Right hindlimb (tissue), 1 donor: Measurements from ENCODE around the gene STING1.
"Not testable (repeated sequence)": the region's sequence is repeated elsewhere in the genome, so short reads cannot be mapped to it uniquely, and the experiment has no call there.

Experiments
- DNase-seq: peaks from one replicate; pipeline ENCODE4 v3.0.0-alpha.2; 2018

The STING1 gene

DNA sequence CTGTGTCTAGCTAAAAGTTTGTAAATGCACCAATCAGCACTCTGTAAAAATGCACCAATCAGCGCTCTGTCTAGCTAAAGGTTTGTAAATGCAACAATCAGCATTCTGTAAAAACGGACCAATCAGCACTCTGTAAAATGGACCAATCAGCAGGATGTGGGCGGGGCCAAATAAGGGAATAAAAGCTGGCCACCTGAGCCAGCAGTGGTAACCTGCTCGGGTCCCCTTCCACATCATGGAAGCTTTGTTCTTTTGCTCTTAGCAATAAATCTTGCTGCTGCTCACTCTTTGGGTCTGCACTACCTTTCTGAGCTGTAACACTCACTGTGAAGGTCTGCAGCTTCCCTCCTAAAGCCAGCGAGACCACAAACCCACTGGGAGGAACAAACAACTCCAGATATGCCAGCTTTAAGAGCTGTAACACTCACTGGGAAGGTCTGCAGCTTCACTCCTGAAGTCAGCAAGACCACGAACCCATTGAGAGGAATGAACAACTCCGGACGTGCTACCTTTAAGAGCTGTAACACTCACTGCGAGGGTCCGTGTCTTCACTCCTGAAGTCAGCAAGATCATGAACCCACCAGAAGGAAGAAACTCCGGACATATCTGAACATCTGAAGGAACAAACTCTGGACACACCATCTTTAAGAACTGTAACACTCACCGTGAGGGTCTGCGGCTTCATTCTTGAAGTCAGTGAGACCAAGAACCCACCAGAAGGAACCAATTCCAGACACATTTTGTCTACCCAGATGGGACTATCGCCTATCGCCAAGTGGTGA is 20.7 kb upstream of the STING1 start:
- not testable (repeated sequence) for DNase-seq

DNA sequence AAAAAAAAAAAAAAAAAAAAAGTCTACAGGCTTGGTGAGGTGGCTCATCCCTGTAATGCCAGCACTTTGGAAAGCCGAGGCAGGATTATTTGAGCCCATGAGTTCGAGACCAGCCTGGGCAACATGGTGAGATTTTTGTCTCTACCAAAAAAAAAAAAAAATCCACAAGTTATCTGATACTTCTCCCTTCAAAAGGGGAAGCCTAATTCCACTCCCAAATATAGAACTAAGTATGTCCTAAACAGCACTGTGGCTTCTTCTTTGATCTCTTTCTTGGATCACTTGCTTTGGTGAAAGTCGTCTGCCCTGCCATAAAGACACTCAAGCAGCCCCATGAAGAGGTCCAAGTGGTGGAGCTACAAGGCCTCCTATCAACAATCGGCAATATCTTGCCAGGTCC is 18.8 kb upstream of the STING1 start:
- DNase-seq: no peak

DNA sequence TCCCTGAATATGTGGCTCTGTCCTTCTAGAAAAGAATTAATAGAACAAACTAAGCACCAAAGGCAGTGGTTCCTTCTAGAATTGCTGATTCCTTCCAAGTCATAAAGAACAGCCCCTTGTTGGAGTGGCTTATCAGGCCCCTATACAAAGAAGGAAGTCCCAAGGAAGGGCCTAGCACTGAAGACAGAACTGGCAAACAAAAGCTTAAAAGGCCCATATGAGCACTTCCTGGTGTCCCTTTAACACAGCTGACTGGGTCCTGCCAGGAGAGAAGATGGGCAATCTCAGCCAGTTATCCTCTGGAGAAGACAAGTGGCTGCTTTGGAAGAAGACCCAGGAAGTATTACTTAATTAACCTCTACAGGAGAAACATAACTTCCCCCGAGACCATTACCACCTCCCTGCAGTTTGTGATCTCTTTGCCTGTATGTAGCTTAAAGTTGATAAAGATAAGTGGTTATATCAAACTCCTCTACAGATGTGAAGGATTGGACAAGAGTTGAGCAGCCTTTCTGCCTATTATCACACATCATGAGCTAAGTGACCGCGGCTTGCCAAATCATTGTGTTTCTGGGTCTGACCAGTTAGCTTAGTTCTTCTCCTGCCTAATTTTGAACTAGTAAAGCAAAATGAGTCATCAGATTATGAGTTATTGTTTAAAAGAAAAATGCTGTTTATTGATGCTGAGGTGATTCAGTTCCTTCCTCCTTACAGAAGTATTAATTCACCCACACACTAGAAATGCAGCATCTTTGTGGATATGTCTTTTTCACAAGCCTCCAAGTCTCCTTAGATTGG is 13.3 kb upstream of the STING1 start:
- DNase-seq: no peak

DNA sequence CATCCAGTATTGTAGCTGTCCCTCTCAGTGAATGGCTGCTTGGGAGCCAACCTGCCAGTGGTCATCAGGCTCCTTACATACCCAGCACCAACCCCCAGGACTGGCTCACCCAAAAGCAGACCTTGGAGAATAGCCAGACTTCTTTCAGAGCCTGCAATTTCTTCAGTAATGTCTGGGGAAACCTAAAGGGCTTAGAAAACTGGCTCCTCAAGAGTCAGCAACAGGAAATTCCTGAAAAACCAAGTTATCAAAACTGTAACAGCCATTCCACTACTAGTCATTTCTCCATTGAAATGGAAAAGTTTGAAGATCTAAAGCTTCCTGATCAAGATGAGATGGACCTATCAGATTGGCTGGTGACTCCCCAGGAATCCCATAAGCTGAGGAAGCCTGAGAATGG is 12.3 kb upstream of the STING1 start:
- no peak for DNase-seq

DNA sequence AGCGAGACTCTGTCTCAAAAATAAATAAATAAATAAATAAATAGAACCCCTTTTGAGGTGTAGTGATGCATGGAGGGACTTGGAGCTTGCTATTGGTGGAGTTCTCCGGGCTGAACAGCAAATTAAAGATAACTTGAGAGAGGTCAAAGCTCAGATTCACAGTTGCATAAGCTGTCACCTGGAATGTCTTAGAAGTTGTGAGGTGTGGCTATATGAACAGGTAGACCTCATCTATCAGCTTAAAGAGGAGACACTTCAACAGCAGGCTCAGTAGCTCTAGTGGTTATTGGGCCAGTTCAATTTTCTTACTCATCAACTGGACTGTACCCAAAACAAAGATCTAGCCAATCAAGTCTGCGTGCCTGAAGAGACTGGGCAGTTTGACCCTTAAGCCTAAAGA is 11.7 kb upstream of the STING1 start:
- DNase-seq: no peak

DNA sequence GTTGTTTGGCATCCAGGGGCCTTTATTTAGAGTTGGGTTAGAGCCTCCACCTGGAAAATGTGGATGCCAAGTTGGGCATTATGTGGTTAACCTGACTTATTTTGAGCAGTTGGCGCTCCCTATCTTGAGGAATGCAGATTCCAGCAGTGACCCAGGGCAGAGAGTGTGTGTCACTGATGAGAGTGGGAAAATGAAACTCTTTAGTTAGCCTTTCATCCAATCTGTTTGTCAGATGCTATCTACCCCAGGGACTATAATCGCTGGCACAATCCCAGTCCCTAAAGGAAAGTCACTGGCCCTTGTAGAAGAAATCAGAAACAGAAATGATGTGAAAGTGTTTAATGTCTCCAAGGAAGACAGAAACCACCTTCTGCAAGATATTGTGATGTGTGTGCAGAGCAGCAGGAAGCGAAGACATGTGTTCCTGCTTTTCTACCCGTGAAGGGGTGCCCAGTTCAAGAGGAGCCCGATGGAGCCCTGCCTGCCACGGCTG is 10.2 kb upstream of the STING1 start:
- DNase-seq: no peak

DNA sequence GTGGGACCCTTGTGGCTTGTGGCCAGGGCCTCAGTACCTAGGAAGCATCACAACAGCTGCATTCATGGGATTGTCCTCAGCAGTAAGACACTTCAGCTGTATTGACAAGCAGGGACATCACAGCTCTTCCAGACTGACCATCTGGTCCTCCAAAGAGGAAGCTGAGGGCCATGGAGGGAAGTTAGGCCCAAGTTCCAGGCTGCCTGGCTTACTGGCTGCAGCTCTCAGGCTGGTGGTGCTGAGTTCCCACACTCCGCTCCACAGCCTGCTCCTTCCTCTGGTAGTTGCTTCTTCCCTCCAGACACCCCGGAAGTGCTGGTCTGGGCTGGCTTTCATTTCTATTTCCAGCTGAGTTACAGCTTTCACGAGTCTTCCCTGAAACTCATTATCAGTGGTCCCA is 5.7 kb upstream of the STING1 start:
- DNase-seq: no peak

DNA sequence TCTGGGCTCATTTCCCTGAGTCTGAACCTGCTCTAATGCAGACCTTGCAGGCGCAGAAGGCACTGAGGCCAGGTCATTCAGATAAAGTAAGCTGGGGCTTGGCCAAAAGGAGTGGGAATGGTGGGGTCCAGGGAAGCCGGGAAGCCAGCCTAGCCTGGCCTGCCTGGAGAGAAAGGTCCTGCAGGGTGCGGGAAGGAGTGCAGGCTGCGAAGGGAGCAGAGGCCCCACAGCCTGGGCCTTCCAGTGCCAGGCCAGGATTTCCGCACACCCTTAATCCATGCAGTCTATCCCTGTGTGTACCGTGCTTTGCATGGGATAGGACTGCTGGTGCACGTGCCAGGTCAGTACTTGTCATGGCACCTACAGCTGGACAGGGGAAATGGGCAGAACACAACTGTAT is 3.6 kb upstream of the STING1 start:
- DNase-seq: no peak

DNA sequence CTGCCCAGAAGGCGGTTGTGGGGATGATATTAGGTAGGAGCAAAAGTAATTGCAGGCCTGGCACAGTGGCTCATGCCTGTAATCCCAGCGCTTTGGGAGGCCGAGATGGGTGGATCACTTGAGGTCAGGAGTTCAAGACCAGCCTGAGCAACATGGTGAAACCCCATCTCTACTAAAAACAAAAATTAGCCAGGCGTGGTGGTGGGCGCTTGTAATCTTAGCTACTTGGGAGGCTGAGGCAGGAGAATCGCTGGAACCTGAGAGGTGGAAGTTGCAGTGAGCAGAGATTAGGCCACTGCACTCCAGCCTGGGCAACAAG is 291 bp upstream of the STING1 start:
- not testable (repeated sequence) for DNase-seq

DNA sequence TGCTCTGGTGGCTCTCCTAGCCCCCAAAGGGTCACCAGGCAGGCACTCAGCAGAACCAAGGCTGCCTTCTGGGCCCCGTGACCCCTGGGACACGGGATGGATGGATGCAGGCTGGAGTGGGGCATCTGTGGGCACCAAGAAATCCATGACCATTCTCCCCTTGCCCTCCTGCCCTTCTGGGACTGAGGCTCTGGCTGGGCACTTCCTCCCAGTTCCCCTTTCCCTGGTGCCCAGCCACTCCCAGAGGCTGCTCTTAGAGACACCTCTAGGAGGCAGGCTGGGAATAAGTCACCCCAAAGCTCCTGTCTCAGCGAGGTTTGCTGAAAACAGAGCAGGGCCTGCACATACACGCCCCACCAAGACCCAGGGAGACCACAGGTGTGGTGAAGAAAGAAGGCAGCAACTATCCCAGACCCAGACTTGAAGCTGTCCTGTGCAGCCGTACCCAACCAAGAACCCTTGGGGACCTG is 943 bp downstream of the STING1 start:
- no peak for DNase-seq

DNA sequence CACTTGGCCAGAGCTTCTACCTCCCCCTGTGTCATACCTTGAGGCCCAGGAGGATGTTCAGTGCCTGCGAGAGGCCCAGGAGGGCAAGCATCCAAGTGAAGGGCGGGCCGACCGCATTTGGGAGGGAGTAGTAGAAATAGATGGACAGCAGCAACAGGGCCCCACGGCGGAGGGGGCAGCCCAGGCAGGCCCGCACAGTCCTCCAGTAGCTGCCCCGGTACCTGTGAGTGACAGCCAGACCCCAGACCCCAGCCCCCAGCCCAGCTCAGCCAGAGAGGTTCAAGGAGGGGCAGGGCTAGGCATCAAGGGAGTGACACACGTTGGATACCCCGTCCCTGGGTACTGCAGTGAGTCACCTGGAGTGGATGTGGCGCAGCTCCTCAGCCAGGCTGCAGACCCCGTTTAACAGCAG is 1.4 kb downstream of the STING1 start:
- peak; percentile 83 for DNase-seq

DNA sequence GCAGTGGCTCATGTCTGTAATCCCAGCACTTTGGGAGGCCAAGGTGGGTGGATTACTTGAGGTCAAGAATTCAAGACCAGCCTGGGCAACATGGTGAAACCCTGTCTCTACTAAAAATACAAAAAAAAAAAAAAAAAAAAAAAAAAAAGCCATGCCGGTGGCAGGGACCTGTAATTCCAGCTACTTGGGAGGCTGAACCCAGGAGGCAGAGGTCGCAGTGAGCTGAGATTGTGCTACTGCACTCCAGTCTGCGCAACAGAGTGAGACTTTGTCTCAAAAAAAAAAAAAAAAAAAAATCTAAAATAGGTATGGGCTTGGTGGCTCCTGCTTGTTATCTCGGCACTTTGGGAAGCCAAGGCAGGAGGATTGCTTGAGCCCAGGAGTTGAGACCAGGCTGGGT is 2.8 kb downstream of the STING1 start:
- not testable (repeated sequence) for DNase-seq

DNA sequence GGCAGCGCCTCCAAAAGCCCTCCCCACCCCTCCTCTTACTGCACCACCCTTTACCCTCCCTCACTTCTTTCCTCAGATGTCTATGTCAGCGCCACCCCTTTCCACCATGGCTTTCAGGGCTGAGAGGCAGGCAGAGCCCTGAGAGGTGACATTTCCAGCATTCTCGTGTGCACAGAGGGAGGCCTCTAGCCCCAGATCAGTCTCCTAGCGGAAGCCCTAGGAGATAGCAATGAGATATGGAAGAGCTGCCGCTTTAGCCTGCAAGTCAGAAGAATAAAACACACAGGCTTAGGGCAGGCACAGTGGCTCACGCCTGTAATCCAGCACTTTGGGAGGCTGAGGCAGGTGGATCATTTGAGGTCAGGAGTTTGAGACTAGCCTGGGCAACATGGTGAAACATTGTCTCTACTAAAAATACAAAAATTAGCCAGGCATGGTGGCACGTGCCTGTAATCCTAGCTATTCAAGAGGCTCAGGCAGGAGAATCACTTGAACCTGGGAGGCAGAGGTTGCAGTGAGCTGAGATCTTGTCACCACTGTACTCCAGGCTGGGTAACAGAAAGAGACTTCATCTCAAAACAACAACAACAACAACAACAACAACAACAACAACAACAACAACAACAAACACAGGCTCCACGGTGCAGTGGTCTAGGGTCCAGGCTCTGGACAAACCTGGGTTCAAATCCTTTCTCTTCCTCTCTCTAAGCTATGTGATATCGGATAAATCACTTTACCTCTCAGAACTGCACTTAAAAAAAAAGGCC is 3.7 kb downstream of the STING1 start:
- not testable (repeated sequence) for DNase-seq

DNA sequence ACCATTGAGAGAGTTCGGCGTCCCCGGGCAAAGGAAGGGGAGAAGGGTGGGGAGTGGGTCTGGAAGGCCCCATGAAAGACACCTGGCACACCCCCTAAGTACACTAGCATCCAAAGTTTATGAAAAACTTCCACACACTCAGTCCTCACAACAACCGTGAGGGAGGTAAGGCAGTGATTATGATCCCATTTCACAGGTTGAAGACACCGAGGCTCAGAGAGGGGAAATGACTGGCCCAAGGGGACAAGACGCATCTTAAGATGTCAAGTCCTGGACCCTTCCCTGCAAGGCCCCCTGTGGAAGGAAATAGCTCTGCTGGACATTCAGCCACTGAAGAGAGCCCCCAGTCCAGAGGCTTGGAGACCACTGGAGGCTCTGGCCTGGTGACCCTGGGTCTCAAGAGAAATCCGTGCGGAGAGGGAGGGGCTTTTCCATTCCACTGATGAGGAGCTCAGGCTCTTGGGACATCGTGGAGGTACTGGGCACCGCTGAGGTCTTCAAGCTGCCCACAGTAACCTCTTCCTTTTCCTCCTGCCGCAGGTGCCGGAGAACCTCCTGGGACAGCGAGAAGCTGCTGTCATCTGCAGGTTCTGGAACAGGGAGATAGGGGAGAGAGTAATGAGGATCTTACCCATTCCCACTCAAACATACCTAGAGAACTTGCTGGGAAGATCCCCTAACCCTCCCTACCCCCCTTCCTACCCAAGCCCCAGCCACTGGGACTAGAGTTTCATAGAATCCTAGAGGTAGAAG is 6.5 kb downstream of the STING1 start:
- DNase-seq: no peak

DNA sequence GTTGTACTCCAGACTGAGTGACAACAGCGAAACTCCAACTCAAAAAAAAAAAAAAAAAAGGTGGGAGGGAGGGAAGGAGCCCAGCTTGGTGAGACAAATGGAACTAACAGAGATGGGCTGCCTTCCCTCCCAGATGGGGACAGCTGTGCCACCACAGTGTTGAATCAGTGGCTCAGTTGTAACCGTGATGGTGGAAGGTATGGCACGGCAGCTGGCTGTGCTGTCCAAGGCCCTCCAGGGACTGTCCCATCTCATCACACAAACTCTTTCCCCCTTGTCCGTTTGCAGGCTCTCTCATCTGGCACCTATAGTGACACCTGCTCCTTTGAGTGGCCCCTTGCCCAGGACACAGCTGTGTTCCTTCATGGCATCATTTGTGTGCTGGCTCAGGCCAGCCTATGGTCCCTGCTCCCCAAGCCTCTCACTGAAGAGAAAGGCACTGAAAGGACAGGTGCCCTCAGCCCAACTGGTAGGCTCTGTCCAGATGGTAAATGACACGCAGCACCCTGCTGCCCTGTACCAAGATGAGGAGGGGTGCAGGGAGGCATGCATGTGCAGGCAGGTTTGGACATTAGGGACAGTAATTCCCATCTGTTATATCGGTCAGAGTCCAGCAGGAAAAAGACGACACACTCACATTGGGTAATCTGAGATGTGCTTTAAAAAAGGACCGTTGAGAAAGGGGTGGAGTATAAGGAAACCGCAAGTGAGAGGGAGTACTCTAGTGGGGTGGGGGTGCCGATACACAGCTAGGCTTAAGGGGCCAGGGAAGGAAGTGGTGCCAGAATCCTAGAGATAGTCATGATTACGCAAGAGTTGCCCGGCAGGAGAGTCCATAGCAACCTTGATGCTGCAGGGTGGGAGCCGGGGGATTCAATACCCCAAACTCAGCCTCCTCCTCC is 7.4 kb downstream of the STING1 start:
- DNase-seq: peak; percentile 38

DNA sequence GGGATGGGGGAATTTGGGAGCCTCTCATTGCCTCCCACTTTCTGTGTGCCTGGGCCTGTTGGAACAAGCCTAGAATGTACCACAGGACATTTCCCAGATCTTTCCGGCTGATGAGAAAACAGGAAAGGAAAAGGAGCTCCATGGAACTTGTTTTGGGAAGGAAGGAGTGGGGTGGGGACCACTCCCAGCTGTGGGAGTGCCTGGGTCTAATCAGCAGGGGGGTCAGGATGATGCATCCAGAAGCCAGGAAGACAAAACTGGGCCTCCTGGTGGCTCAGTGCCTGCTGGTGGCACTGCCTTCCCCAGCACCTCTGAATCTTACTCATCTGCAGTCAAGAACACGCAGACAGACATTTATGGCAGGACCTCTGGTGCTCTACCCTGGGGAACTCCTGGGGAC is 9.0 kb downstream of the STING1 start:
- no peak for DNase-seq

DNA sequence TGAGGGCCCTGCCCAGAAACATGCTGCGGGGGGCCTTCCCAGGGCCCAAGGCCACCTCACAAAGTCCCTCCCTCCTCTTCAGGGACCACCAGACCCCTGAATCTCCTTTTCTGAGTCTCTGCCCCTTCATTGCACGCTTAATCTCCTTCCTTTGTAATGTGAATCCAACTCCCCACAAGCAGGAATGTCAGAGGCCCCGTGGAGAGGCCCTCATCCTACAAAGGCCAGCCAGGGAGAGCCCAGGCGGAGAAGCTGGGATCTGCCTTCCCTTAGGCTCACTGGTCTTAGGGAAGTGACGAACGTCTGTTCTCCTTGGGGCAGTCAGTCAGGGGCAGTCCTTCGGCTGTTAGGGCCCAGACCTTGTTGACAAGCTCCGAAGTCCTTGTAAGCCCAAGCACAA is 9.5 kb downstream of the STING1 start:
- peak; percentile 39 for DNase-seq

DNA sequence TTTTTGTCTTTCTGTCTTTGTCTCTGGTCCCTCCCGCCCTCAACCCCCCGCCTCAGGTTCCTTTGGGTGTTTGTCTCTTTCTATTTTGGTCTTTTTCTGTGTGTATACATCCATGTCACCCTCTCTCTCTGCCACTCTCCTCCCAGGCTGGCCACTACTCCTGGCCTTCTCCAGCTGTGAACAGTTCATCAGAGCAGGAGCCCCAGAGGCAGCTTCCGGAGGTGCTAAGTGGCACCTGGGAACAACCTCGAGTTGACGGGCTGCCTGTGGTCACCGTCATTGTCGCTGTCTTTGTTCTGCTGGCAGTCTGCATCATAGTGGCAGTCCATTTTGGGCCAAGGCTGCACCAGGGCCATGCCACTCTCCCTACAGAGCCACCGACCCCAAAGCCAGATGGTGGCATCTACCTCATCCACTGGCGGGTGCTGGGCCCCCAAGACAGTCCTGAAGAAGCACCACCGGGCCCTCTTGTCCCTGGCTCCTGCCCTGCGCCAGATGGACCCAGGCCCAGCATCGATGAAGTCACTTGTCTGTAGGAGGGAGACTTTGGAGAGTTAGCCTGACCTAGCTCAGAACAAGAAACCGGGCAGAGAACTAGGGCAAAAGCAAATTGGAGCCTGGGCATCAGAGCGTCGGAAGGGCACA is 10.1 kb downstream of the STING1 start:
- no peak for DNase-seq

DNA sequence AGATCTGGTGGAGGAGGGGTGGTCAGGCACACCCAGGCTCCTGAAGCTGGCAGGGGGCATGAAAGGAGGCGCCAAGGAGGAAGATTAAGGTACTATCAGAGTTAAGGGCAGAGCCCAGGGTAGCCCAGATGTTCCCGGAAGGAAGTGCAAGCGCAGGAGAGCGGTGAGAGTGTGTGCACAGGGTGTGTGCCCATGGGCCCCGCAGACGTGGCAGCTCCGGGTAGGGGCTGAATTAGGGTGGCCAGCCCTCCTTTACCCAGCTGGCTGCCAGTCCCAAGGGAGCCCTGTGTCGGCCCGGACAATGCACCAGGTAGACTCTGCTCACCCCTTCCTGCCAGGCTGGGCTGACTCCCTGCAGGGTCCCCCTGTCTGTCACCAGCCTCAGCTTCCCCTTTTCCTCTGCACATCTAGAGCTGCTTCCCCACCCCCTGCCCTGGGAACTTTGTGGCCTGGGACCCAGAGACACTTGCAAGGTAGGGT is 11.7 kb downstream of the STING1 start, which contains the start of gene SMIM33:
TSS of gene SMIM33 (plus strand) at position 184 of the 480 bp plus-strand sequence. CDS start at position 302, 118 bp downstream.
- no peak for DNase-seq

DNA sequence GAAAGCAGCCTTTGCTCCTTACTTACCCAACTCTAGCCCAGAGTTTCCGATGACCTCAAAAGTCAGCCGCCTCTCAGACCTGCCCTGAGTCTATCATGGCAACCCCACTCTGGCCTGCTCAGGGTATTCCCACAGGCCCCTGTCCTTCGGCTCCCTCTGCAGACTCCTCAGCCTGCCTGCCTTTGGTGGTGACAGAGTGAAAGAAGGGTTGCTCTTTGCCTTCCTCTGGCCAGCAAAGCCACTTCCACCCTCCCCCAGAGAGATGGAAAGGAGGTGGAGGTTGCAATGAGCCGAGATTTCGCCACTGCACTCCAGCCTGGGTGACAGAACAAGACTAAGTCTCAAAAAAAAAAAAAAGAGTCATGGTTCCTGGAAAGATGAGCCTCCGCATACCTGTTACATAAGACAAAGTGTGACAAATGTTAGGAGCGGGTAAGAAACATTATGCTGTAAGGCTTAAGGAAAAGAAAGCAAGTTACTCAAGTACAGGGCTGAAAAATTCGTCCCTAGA is 14.1 kb downstream of the STING1 start:
- DNase-seq: no peak
